Sigmoid colon (tissue), 7 donors: Measurements from ENCODE around the gene LRATD1. TPM values are rescaled to one million over a fixed set of nuclear protein-coding genes. Genes with fewer than 3 reads are reported as not detected.
A peak's percentile ranks its signal among the peaks of the same experiment; 100 is the strongest.

ENCODE experiments used
- DNase-seq: peaks from one replicate; pipeline ENCODE4 v3.0.0-alpha.2; 2019
- H3K27ac ChIP-seq, 4 donors: fragments of 200-600 bp; sonication (generic); one replicate each; pipeline ENCODE4 v1.5.1; 2016 to 2019; ENCODE audit warnings: mild to moderate bottlenecking in 1 of 4
- H3K27me3 ChIP-seq, 3 donors: fragments of 200-600 bp; sonication (generic); one replicate each; pipeline ENCODE4 v1.5.1; 2019; ENCODE audit warnings: mild to moderate bottlenecking in 1 of 3
- H3K36me3 ChIP-seq, 4 donors: fragments of 200-600 bp; sonication (generic); one replicate each; pipeline ENCODE4 v1.5.1; 2016 to 2019
- H3K4me1 ChIP-seq, 4 donors: fragments of 200-600 bp; sonication (generic); one replicate each; pipeline ENCODE4 v1.5.1; 2017 to 2019
- H3K4me3 ChIP-seq, 4 donors: fragments of 200-600 bp; sonication (generic); one replicate each; pipeline ENCODE4 v1.5.1; 2017 to 2019; ENCODE audit warnings: mild to moderate bottlenecking in 2 of 4, moderate library complexity in 1 of 4
- H3K9me3 ChIP-seq, 4 donors: fragments of 200-600 bp in 3 of 4; sonication (generic) in 3 of 4; one replicate each; pipeline versions ENCODE4 v1.5.1 to v1.6.1; 2013 to 2019
- CTCF ChIP-seq, 4 experiments: fragments of 450-650 bp in 3 of 4; fragments of 200-600 bp in 1 of 4; IDR thresholded peaks; one replicate each; pipeline ENCODE4 v1.5.1; 2016 to 2019; ENCODE audit warnings: antibody characterized with exemption in 4 of 4, mild to moderate bottlenecking in 3 of 4, moderate library complexity in 2 of 4
- EP300 ChIP-seq, 4 donors: sonication (generic); formaldehyde crosslinking; IDR thresholded peaks; one replicate each; pipeline ENCODE4 v1.6.1; 2017; ENCODE audit warnings: antibody characterized with exemption in 4 of 4
- POLR2A ChIP-seq, 2 donors: fragments of 450-650 bp; IDR thresholded peaks; one replicate each; pipeline ENCODE4 v1.6.1; 2016; ENCODE audit warnings: antibody characterized with exemption in 2 of 2, mild to moderate bottlenecking in 2 of 2, moderate library complexity in 2 of 2
- POLR2AphosphoS5 ChIP-seq, 4 donors: sonication (generic); formaldehyde crosslinking; IDR thresholded peaks; one replicate each; pipeline ENCODE4 v1.6.1; 2017; ENCODE audit warnings: antibody characterized with exemption in 4 of 4
- WGBS, 2 donors: extraction: QIAGEN DNeasy Blood & Tissue Kit; methylation state at CpG; one replicate each; pipeline ENCODE4 v1.1.7; 2013; 5-methylcytosine and 5-hydroxymethylcytosine counted together
- intact Hi-C: fragments of 100-400 bp; cut with DNase I; formaldehyde crosslinking; loops from one replicate; pipeline ENCODE4 v1.15.1; 2023
- polyA plus RNA-seq, 3 donors: library from polyadenylated mRNA; stranded (reverse); fragments of 200-250 nt; gene quantifications; one replicate each; pipeline ENCODE4 v1.2.3, GENCODE V29; 2013
- total RNA-seq, 4 donors: library from RNA; depleted of rRNA; stranded (reverse); fragments of >200 nt; gene quantifications; one replicate each; pipeline ENCODE4 v1.1.0, GENCODE V29; 2016
- donor health status: healthy with polysubstance abuse.
- donor health status: Bipolar disorder and iron deficiency.
- donor health status: healthy.

Gene LRATD1
- total RNA-seq (1 to 10 TPM; 2.7 to 5.7 (median 5.0) TPM), polyA plus RNA-seq (10 to 100 TPM; 31.9 to 40.6 (median 34.8) TPM)

GRCh38 chr2:14632133-14632936, at the start of gene LRATD1:
Gene LRATD1 (plus strand): TSS chr2:14632717. CDS start chr2:14633980, 1,263 bp downstream.
- DNase-seq: peak; percentile 93
- TF ChIP-seq CTCF (IDR thresholded peaks at IDR 0.05) (no peak), POLR2AphosphoS5 (IDR thresholded peaks at IDR 0.05) (peak; percentile 77 to 95 (median 80)), POLR2A (IDR thresholded peaks at IDR 0.05) (peak; percentile 44 to 85), EP300 (IDR thresholded peaks at IDR 0.05) (no peak)
- H3K36me3 ChIP-seq: no peaks in the 10 kb centered on the region
- no peaks in the 10 kb centered on the region for H3K9me3 ChIP-seq
- WGBS, 2 donors: 2 to 4% methylated on average over 81 of the region's 81 CpGs
- peak within 1 kb of the TSS; percentile 21 to 64 (median 56) for H3K4me3 ChIP-seq
- H3K27ac ChIP-seq: peak within 1 kb of the TSS in 3 of 4 donors; percentile 49 to 90 (median 79)
- intact Hi-C loops: loop anchor here (5.0 to 10.0 kb wide), 2 partner anchors 530 to 942 kb away; no protein-coding TSS in a partner anchor
- peaks cover 0 to 11% (median 0%) of the 10 kb centered on the region in 3 donors for H3K27me3 ChIP-seq
- peaks cover 0 to 36% (median 33%) of the 10 kb centered on the region in 4 donors for H3K4me1 ChIP-seq

- Histone ChIP-seq H3K27ac (no peak overlapping the region), H3K27me3 (no peaks in the 10 kb centered on the region), H3K36me3 (no peaks in the 10 kb centered on the region), H3K4me1 (no peaks in the 10 kb centered on the region), H3K9me3 (no peaks in the 10 kb centered on the region), H3K4me3 (no peak overlapping the region)
- intact Hi-C loops: no loop called here
- WGBS, 2 donors: 93 to 95% methylated on average over 2 of the region's 2 CpGs
- TF ChIP-seq POLR2A (IDR thresholded peaks at IDR 0.05) (no peak), CTCF (IDR thresholded peaks at IDR 0.05) (no peak), POLR2AphosphoS5 (IDR thresholded peaks at IDR 0.05) (no peak), EP300 (IDR thresholded peaks at IDR 0.05) (no peak)
- no peak for DNase-seq
Observed at GRCh38 chr2:14583059-14583458, 49.5 kb upstream of the LRATD1 start.

DNA sequence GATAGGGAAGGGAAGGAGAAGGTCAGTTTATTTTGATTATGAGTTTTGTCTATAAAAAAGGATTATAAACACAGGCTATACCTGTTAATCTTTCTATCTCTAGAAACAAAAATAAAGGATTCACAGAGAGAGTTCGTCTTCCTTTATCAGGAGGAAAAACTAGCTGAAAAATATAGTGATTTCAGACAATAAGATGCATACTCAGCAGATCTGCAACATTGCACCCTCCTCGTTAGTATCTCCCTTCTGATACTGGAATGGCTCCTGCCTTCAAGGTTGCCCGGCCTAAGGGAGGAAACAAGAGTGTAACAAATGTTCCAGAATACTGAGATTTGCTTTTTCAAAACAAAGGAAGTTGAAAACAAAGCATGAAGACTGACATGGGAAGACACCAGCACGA, 48.7 kb upstream of the LRATD1 start:
- Histone ChIP-seq H3K4me1 (no peaks in the 10 kb centered on the region), H3K27ac (no peak overlapping the region), H3K9me3 (no peaks in the 10 kb centered on the region), H3K36me3 (no peaks in the 10 kb centered on the region), H3K4me3 (no peak overlapping the region), H3K27me3 (no peaks in the 10 kb centered on the region)
- no peak for DNase-seq
- intact Hi-C loops: no loop called here
- 72 to 78% methylated on average over 4 of the region's 4 CpGs for WGBS, 2 donors
- TF ChIP-seq CTCF (IDR thresholded peaks at IDR 0.05) (no peak), POLR2AphosphoS5 (IDR thresholded peaks at IDR 0.05) (no peak), EP300 (IDR thresholded peaks at IDR 0.05) (no peak), POLR2A (IDR thresholded peaks at IDR 0.05) (no peak)

DNA sequence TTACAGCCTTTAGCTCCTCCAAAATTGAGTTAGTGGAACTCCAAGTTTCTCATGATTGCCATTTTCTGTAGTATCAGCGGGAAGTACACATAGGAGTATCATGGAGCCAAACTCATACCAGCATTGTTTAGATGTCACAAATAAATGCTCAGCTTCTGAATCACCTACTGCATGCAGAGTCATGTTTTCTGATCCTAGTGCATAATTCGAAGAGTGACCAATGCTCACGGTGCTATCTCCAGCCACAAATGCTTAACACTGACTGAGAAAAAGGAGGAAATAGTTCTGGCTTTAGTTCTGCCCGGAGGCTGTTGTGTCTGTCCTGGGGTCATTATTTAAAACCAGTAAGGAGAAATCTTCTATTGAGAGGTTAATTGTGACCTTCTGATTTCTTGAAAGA, 45.4 kb upstream of the LRATD1 start:
- 92 to 95% methylated on average over 4 of the region's 4 CpGs for WGBS, 2 donors
- intact Hi-C loops: no loop called here
- Histone ChIP-seq H3K9me3 (no peaks in the 10 kb centered on the region), H3K36me3 (no peaks in the 10 kb centered on the region), H3K4me1 (no peaks in the 10 kb centered on the region), H3K27ac (no peak overlapping the region), H3K4me3 (no peak overlapping the region), H3K27me3 (no peaks in the 10 kb centered on the region)
- DNase-seq: no peak
- TF ChIP-seq CTCF (IDR thresholded peaks at IDR 0.05): no peak
- no peak for TF ChIP-seq POLR2A (IDR thresholded peaks at IDR 0.05)
- TF ChIP-seq EP300 (IDR thresholded peaks at IDR 0.05): no peak
